ENCODE results near the gene PEX10.

The PEX10 gene

DNA sequence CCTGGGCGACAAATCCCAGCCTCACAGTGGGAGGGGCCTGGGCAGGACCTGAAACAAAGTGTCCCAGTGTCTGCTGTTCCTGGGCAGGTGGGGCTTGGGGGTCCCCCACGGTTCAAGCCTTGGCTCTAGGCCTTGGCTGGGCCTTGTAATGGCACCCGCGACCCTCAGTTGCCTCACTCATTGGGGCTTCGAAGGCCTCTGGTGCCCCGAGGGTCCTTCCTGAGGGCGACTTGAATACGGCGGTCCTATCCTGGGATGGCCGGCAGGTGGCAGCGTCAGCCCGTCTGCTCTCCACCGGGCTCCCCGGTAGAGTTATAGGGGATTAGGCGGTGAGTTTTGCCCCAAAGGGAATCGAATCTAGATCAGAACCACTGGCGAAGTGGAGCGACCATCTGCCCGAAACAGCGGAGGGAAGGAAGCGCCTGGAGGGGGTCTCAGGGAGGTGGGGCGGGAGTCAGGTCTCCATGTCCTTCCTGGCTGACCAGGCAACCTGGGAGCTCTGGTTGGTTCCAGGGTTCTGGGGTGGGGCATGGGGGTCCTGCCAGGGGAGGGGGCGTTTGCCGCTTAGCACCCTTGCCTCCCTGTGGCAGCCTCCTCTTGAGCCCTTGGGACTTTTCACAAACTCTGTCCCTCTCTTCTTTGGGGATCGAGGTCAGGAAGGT, 2.1 kb upstream of the PEX10 start:
- DNase-seq (ENCODE audit: low spot score): peak; percentile 91
- TF ChIP-seq, protein P1, sequence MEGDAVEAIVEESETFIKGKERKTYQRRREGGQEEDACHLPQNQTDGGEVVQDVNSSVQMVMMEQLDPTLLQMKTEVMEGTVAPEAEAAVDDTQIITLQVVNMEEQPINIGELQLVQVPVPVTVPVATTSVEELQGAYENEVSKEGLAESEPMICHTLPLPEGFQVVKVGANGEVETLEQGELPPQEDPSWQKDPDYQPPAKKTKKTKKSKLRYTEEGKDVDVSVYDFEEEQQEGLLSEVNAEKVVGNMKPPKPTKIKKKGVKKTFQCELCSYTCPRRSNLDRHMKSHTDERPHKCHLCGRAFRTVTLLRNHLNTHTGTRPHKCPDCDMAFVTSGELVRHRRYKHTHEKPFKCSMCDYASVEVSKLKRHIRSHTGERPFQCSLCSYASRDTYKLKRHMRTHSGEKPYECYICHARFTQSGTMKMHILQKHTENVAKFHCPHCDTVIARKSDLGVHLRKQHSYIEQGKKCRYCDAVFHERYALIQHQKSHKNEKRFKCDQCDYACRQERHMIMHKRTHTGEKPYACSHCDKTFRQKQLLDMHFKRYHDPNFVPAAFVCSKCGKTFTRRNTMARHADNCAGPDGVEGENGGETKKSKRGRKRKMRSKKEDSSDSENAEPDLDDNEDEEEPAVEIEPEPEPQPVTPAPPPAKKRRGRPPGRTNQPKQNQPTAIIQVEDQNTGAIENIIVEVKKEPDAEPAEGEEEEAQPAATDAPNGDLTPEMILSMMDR (IDR thresholded peaks at IDR 0.05; ENCODE audit: extremely low read depth, insufficient read depth, missing control alignments): peak; percentile 92
- in situ Hi-C loops (cut with MboI; ENCODE audit: low pct_unique_long_range_greater_than_20kb, low sequenced_read_pairs, unreplicated experiment): loop anchor here (10.0 kb wide), 2 partner anchors 130 to 1010 kb away; no protein-coding TSS in a partner anchor

DNA sequence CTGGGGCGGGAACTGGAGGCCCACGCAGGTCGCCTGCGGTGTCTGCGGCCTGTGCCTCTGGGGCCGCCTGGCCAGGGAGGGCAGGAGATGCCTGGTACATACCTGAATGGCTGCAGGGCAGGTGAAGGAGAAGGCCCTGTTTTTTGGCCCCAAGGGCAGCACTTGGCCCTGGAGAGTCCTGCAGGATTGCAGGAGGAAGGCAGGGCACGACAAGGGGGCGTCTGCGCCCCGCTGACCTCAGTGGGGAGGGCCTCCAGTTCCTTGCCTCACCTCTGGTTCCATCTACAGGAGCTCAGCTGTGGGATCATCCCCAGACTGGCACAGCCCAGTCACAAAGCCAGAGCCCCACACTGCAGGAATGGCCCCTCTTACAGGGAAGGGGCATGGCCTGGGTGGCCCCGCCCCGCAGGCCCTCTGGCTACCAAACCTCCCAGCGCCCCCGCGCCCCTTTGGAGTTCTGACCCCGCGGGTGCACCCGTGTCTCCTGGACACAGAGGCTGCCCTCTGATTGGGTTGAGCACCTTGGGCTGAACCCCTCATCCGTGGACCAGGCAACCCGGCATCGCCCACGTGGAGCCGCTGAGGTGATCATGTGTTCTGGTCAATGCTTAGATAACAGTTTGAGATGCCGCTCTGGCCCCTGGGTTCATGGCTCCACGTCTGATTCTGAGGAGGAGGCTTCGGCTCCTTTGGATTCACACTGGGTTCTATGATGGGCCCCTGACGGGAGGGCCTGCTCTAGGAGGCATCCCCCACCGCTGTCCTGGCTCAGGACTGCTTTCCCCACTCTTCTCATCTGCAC, 1.3 kb upstream of the PEX10 start:
- TF ChIP-seq, protein P1 (IDR thresholded peaks at IDR 0.05; ENCODE audit: extremely low read depth, insufficient read depth, missing control alignments): no peak
- DNase-seq (ENCODE audit: low spot score): no peak
- in situ Hi-C loops (cut with MboI; ENCODE audit: low pct_unique_long_range_greater_than_20kb, low sequenced_read_pairs, unreplicated experiment): loop anchor here (10.0 kb wide), 2 partner anchors 131 to 1011 kb away; no protein-coding TSS in a partner anchor

DNA sequence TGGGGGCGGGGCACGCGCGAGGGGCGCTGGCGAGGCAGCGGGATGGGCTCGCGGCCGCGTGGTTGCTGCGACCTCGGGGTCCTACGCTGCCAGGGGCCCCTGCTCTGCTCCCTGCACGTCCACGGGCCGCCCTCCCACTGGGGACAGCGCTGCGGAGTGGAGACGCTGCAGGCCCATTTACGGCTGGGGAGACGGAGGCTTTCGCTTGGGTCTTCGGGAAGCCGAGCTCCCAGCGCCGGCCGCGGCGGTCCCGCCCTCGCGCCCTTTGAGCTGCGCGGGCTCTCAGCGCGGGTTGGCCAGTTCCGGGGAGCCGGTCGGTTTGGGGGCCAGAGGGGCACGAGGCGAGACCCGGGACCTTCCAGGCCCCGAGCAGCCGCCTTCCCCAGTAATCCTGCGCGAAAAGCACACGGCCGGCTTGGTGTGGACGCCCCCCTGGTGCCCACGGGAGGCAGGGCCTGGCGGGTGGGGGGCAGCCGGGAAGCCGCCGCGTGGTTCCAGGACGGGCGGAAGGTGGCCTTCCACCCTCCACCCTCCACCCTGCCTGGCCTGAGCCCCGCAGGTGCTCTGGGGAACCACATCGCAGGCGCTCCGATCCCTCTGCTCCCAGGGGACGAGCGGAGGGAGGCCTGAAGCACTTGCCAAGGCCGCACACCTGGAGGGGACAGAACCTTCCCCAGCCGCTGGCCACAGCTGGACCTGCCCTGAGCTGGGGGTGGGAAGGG, 570 bp upstream of the PEX10 start:
- TF ChIP-seq, protein P1 (IDR thresholded peaks at IDR 0.05; ENCODE audit: extremely low read depth, insufficient read depth, missing control alignments): no peak
- DNase-seq (ENCODE audit: low spot score): peak; percentile 84
- in situ Hi-C loops (cut with MboI; ENCODE audit: low pct_unique_long_range_greater_than_20kb, low sequenced_read_pairs, unreplicated experiment): loop anchor here (10.0 kb wide), 2 partner anchors 132 to 1012 kb away; no protein-coding TSS in a partner anchor

DNA sequence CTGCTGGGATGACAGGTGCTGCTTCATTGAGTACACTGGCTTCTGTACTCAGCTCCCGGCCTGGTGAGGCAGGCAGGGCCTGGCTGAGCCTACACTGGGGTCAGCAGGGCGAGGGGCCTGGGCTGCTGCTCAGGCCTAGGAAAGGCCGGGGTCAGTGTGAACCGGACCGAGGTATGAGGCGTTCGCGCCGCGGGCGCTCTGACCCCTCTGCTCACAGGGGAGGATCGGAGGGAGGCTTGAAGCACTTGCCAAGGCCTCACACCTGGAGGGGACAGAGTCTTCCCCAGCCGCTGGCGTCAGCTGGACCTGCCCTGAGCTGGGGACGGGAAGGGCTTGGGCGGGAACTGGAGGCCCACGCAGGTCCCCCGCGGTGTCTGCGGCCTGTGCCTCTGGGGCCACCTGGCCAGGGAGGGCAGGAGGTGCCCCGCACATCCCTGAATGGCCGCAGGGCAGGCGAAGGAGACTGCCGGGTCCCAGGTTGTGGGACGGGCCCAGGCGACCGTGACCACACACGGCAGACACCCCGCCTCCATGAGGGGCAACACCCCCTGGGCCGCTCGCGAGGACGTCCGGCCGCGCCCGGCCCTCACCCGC, 466 bp downstream of the PEX10 start:
- no peak for DNase-seq (ENCODE audit: low spot score)
- in situ Hi-C loops (cut with MboI; ENCODE audit: low pct_unique_long_range_greater_than_20kb, low sequenced_read_pairs, unreplicated experiment): loop anchor here (10.0 kb wide), 2 partner anchors 133 to 1013 kb away; no protein-coding TSS in a partner anchor
- TF ChIP-seq, protein P1 (IDR thresholded peaks at IDR 0.05; ENCODE audit: extremely low read depth, insufficient read depth, missing control alignments): no peak

DNA sequence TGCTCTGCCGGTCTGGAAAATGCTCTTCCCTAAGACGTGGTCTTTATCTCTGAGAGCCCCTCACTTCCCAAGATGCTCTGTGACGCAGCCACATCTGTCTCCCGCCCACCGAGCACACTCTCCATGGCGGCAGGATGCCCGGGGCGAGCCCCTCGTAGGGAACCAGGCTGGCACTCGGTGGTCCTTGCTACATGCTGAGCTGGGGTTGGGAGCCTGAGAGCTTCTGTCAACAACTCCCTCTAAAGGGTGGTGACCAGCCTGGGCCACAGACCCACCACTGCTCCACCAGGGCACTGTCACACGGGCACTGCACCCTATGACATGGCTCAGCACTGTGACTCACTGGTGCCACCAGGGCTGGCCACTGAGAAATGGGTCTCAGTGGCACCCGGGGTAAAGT, 2.6 kb downstream of the PEX10 start:
- TF ChIP-seq, protein P1 (IDR thresholded peaks at IDR 0.05; ENCODE audit: extremely low read depth, insufficient read depth, missing control alignments): no peak
- no peak for DNase-seq (ENCODE audit: low spot score)
- in situ Hi-C loops (cut with MboI; ENCODE audit: low pct_unique_long_range_greater_than_20kb, low sequenced_read_pairs, unreplicated experiment): loop anchor here (10.0 kb wide), 2 partner anchors 135 to 1015 kb away; no protein-coding TSS in a partner anchor

DNA sequence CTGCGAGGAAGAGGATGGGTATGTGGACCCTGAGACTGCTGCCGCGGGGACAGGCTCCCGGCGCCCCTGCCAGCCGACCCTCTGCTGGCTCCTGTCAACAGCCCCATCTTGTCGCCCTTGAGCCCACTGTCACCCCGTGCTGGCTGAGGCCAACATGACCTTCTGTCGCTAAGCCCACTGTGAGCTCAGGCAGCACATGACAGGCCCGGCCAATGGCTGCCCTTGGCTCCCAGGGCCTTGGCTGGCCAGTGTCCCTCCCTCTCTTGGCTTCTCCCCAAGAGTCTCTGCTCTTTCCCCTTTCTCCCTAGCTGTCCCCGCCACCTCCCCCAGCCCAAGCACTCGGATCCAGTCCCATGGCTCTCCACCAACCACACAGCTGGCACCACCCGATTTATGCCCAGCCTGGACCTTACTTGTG, 3.5 kb downstream of the PEX10 start:
- TF ChIP-seq, protein P1 (IDR thresholded peaks at IDR 0.05; ENCODE audit: extremely low read depth, insufficient read depth, missing control alignments): no peak
- no peak for DNase-seq (ENCODE audit: low spot score)
- in situ Hi-C loops (cut with MboI; ENCODE audit: low pct_unique_long_range_greater_than_20kb, low sequenced_read_pairs, unreplicated experiment): no loop called here

All from GM13977 (cell line).